HCEC 1CT (cell line): Measurements from ENCODE around the gene DNAJC18.
"Not testable (repeated sequence)": the region's sequence is repeated elsewhere in the genome, so short reads cannot be mapped to it uniquely, and the experiment has no call there.

Experiments used
- DNase-seq: peaks from one replicate; pipeline ENCODE4 v3.0.0-alpha.2; 2017

The DNAJC18 gene

DNA sequence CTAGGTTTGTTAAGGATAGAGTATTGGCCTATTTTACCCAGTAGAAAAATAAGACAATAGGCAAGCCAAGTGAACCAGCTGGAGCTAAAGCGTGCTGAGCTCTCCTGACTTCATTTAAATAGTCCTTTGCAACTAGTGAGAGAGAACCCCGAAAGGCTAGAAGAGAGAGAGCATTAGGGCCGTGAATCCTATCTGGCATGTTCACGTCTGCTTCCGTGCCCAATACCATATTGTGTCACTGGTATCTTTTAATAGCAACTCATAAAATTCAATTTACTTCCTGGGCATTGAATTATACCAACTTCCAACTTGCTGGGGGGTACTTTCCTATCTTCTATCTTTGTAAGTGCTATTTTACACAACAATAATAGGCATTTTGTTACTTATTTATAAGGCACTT lies 13.8 kb downstream of the DNAJC18 start:
- no peak for DNase-seq

- DNase-seq: peak; percentile 72
Measured at GRCh38 chr5:139422307-139422893, 16.9 kb downstream of the DNAJC18 start.

DNA sequence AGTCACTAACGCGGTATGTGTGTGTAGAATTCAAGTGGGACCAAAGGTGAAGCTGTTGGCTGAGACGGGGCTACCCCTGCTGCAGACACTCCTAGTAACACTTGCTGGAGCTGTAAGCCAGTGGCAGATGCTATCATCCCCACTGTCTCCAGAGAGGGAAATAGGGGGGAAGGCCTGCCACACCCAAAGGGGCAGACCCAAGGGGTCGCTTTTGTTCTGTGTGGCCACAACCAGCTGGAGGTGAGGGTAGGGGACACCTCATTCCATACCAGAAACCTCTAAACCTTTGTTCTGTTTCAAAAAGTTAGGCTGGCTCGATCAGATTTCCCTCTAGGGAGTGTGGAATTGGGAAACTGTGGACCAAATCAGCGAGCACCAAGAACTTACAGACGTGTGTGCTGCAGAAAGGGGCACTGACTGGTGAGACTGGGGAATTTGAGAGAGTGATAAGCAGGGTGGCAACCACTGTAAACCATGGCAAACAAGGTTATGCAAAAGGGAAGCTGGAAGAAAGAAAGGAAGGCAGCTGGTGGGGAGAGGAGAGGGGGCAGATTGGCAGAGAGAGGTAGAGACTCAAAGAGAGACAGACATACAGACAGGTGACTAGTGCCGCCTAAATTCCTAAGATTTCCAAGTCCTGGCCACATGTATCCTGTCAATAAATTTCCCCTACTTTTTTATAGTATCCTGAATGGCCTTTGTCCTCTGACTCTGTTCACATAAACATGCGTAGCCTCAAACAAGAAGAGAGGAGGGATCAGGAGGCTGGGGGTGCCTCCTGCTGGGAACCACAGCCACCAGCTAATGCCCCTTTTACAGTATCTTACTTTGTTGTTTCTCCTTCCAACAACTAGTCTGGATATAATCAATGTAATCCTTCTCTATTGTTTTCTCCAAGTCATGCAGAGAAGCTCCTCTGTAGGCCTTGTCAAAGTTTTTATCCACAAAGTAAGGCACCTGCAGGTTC lies 19.8 kb downstream of the DNAJC18 start:
- DNase-seq: no peak

- DNase-seq: no peak
Measured at GRCh38 chr5:139418793-139419192, 20.5 kb downstream of the DNAJC18 start.

GRCh38 chr5:139417214-139417613 lies 22.1 kb downstream of the DNAJC18 start:
- DNase-seq: no peak

DNA sequence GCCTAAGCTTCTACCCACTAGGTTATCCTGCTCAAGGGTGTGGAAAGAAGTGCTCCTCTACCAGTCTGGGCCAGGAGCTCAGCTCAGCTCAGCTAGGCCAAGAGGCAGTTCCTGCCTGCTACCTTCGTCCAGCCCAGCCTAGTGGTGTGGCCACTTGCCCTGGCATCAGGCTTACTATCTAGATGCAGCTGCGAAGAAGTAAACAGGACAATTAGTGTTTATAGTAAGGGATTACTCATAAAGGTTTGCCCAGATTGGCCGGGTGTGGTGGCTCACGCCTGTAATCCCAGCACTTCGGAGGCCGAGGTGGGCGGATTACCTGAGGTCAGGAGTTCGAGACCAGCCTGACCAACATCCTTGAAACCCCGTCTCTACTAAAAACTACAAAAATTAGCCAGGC lies 22.7 kb downstream of the DNAJC18 start:
- DNase-seq: no peak

- DNase-seq: no peak
Measured at GRCh38 chr5:139415869-139416268, 23.5 kb downstream of the DNAJC18 start.

DNA sequence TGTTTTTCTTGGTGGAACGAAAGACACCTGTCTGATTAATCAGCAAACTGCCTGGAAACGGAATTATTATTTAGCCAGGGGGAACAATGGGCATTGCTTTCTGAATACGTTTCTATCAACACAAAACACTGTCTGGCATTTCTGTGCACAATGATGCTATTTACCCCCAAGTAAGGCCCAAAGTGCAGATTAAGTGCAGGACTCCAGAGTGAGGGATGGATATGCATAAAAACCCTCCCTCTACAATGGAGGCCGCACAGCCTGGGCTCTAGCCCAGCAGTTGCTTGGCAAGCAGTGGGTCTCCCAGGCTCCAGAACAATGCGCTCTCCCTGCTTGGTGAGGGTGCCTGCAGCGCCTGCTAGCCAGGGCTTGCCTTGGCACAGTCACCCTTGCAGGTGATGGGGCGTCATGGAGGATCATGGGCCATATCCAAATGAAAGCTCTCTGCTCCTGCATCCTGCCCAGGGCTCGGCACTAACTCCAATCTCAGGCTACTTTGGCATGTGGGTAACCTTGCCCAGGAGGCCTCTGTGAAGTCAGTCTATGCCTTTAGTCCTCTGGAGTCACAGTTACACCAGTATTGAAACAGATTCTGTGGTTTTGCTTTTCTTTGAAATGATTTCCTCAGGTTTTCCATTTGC lies 24.0 kb downstream of the DNAJC18 start:
- no peak for DNase-seq

GRCh38 chr5:139414581-139415130 lies 24.7 kb downstream of the DNAJC18 start:
- DNase-seq: no peak

- DNase-seq: no peak
Measured at GRCh38 chr5:139413963-139414362, 25.4 kb downstream of the DNAJC18 start.

GRCh38 chr5:139413153-139413552 lies 26.2 kb downstream of the DNAJC18 start:
- no peak for DNase-seq

GRCh38 chr5:139410993-139411828 lies 28.1 kb downstream of the DNAJC18 start:
- DNase-seq: no peak

DNA sequence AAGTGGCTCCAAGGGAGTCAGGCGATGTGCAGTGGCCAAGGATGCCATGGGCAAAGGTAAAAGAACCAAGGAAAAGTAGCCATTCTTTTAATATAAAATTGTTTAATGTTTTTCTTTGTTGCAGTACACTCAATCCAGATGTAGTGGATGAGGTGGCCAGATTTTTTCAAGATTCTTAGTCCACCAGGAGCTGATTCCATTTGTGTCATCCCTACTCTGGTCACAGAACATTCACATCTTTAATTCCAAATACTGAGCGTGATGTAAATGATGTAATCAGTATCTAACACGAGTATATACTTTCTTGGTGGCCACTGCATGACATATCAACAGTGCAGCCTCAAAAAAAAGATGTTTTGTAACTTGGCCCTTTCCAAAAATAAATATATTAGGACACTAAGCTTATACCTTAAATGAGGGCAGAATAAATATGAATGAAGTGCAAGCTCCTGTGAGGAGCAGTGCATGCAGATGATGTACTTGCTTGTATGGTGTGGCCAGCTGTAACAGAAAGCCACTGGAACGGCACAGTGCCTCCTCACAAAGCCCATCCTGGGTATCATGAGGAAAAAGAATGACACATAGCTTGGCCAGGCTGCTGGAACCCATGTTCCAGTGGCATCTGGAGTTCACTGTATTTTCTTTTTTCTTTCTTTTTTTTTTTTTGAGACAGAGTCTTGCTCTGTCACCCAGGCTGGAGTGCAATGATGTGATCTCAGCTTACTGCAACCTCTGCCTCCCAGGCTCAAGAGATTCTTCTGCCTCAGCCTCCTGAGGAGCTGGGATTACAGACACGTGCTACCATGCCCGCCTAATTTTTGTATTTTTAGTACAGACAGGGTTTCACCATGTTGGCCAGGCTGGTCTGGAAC lies 29.0 kb downstream of the DNAJC18 start:
- no peak for DNase-seq

DNA sequence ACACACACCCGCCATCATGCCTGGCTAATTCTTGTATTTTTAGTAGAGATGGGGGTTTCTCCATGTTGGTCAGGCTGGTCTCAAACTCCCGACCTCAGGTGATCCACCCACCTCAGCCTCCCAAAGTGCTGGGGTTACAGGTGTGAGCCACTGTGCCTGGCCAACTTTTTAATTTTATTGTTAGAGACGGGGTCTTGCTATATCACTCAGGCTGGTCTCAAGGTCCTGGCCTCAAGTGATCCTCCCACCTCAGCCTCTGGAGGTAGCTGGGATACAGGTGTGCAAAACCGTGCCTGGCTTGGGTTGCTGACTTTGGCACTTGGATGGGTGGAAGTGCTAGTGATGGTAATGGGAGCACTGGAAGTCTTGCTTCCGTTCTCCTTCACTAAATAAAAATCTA lies 30.2 kb downstream of the DNAJC18 start:
- not testable (repeated sequence) for DNase-seq

DNA sequence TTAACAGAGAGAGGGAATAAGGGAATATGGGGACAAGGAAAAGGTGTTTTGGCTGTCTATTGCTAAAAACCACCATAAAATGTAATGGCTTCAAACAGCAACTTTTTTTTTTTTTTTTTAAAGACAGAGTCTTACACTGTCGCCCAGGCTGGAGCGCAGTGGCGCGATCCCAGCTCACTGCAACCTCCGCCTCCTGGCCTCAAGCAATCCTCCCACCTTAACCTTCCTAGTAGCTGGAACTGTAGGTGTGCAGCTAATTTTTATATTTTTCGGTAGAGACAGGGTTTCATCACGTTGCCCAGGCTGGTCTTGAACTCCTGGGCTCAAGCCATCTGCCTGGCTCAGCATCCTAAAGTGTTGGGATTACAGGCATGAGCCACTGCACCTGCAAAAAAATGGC lies 31.1 kb downstream of the DNAJC18 start:
- no peak for DNase-seq

DNA sequence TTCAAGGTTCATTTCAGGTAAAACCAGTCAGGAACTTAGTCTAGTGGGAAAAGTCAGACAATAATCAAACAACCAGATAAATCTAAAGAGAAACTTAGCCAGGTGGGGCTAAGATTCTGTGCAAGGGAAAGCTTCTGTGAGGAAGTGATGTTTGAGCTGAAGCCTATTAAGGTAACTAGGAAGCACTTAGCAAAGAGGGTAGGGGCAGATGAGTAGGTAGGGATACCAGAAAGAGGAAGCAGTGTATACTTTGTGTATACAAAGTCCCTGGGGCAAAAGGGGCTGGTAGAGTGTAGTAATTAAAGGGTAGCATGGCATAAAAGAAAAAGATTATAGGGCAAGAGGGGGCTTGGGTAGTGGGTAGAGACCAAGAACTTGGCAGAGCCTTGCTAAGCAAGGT lies 31.8 kb downstream of the DNAJC18 start:
- DNase-seq: no peak

DNA sequence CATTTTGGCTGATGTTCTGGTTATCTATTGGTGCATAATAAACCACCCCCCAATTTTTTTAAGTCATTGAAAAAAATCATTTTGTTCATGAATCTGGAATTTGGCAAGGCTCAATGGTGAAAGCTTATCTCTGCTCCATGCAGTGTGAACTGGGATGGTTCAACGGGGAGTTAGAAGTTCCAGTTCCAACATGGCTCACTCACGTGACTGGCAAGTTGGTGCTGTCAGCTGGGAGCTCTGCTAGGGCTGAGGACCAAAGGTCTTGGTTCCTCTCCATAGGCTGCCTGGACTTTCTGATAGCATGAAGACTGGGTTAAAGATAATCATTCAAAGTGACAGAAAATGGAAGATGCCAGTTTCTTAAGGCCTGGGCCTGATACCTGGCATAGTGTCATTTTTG lies 32.4 kb downstream of the DNAJC18 start:
- no peak for DNase-seq

- DNase-seq: no peak
Measured at GRCh38 chr5:139404484-139404840, 34.9 kb downstream of the DNAJC18 start.

- peak; percentile 97 for DNase-seq
Measured at GRCh38 chr5:139403787-139404483, 35.4 kb downstream of the DNAJC18 start, which contains the start of gene SPATA24. Gene SPATA24 (minus strand): TSS chr5:139404089. CDS start chr5:139404060, 29 bp downstream.

- DNase-seq: no peak
Measured at GRCh38 chr5:139403418-139403786, 35.9 kb downstream of the DNAJC18 start.
